Sigmoid colon (tissue), 7 donors: ENCODE results near the gene BRAP. TPM values are rescaled to one million over a fixed set of nuclear protein-coding genes. Genes with fewer than 3 reads are reported as not detected.
A peak's percentile ranks its signal among the peaks of the same experiment; 100 is the strongest.
"Not testable (repeated sequence)": the region's sequence is repeated elsewhere in the genome, so short reads cannot be mapped to it uniquely, and the experiment has no call there.

ENCODE experiments used
- DNase-seq: peaks from one replicate; pipeline ENCODE4 v3.0.0-alpha.2; 2019
- H3K27ac ChIP-seq, 4 donors: fragments of 200-600 bp; sonication (generic); one replicate each; pipeline ENCODE4 v1.5.1; 2016 to 2019; ENCODE audit warnings: mild to moderate bottlenecking in 1 of 4
- H3K27me3 ChIP-seq, 3 donors: fragments of 200-600 bp; sonication (generic); one replicate each; pipeline ENCODE4 v1.5.1; 2019; ENCODE audit warnings: mild to moderate bottlenecking in 1 of 3
- H3K36me3 ChIP-seq, 4 donors: fragments of 200-600 bp; sonication (generic); one replicate each; pipeline ENCODE4 v1.5.1; 2016 to 2019
- H3K4me1 ChIP-seq, 4 donors: fragments of 200-600 bp; sonication (generic); one replicate each; pipeline ENCODE4 v1.5.1; 2017 to 2019
- H3K4me3 ChIP-seq, 4 donors: fragments of 200-600 bp; sonication (generic); one replicate each; pipeline ENCODE4 v1.5.1; 2017 to 2019; ENCODE audit warnings: mild to moderate bottlenecking in 2 of 4, moderate library complexity in 1 of 4
- H3K9me3 ChIP-seq, 4 donors: fragments of 200-600 bp in 3 of 4; sonication (generic) in 3 of 4; one replicate each; pipeline versions ENCODE4 v1.5.1 to v1.6.1; 2013 to 2019
- EP300 ChIP-seq, 4 donors: sonication (generic); formaldehyde crosslinking; IDR thresholded peaks; one replicate each; pipeline ENCODE4 v1.6.1; 2017; ENCODE audit warnings: antibody characterized with exemption in 4 of 4
- POLR2A ChIP-seq, 2 donors: fragments of 450-650 bp; IDR thresholded peaks; one replicate each; pipeline ENCODE4 v1.6.1; 2016; ENCODE audit warnings: antibody characterized with exemption in 2 of 2, mild to moderate bottlenecking in 2 of 2, moderate library complexity in 2 of 2
- POLR2AphosphoS5 ChIP-seq, 4 donors: sonication (generic); formaldehyde crosslinking; IDR thresholded peaks; one replicate each; pipeline ENCODE4 v1.6.1; 2017; ENCODE audit warnings: antibody characterized with exemption in 4 of 4
- WGBS, 2 donors: extraction: QIAGEN DNeasy Blood & Tissue Kit; methylation state at CpG; one replicate each; pipeline ENCODE4 v1.1.7; 2013; 5-methylcytosine and 5-hydroxymethylcytosine counted together
- intact Hi-C: fragments of 100-400 bp; cut with DNase I; formaldehyde crosslinking; loops from one replicate; pipeline ENCODE4 v1.15.1; 2023
- polyA plus RNA-seq, 3 donors: library from polyadenylated mRNA; stranded (reverse); fragments of 200-250 nt; gene quantifications; one replicate each; pipeline ENCODE4 v1.2.3, GENCODE V29; 2013
- total RNA-seq, 4 donors: library from RNA; depleted of rRNA; stranded (reverse); fragments of >200 nt; gene quantifications; one replicate each; pipeline ENCODE4 v1.1.0, GENCODE V29; 2016
- TF ChIP-seq, protein P1 (sequence below), 4 experiments: fragments of 450-650 bp in 3 of 4; fragments of 200-600 bp in 1 of 4; IDR thresholded peaks; one replicate each; pipeline ENCODE4 v1.5.1; 2016 to 2019; ENCODE audit warnings: antibody characterized with exemption in 4 of 4, mild to moderate bottlenecking in 3 of 4, moderate library complexity in 2 of 4
- donor health status: healthy with polysubstance abuse.
- donor health status: Bipolar disorder and iron deficiency.
- donor health status: healthy.

BRAP gene
- total and polyA plus RNA-seq, 7 donors, result 8.4 to 29.5 (median 19.5) TPM

DNA sequence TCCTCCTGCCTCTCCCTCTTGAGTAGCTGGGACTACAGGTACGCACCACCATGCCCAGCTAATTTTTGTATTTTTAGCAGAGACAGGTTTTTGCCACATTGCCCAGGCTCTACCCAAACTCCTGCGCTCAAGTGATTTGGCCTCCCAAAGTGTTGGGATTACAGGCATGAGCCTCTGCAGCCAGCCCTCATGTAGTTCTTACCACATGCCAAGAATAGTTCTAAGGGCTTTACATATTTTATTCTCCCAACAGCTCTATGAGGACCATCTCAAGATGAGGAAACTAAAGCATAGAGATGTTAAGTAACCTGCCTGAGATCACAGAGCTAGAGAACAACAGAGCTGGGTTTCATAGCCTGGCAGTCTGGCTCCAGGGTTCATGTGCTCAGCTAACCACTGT is 43.0 kb upstream of the BRAP start:
- no peak overlapping the region for H3K4me3 ChIP-seq
- peaks cover 4 to 83% (median 13%) of the 10 kb centered on the region in 4 donors for H3K36me3 ChIP-seq
- DNase-seq, result no peak
- H3K9me3 ChIP-seq, result no peaks in the 10 kb centered on the region
- H3K27ac ChIP-seq, result no peak overlapping the region
- WGBS, 2 donors, result 96 to 100% methylated on average over 2 of the region's 2 CpGs
- TF ChIP-seq POLR2A (IDR thresholded peaks at IDR 0.05), result no peak
- no peak for TF ChIP-seq EP300 (IDR thresholded peaks at IDR 0.05)
- no peak for TF ChIP-seq POLR2AphosphoS5 (IDR thresholded peaks at IDR 0.05)
- TF ChIP-seq, protein P1, sequence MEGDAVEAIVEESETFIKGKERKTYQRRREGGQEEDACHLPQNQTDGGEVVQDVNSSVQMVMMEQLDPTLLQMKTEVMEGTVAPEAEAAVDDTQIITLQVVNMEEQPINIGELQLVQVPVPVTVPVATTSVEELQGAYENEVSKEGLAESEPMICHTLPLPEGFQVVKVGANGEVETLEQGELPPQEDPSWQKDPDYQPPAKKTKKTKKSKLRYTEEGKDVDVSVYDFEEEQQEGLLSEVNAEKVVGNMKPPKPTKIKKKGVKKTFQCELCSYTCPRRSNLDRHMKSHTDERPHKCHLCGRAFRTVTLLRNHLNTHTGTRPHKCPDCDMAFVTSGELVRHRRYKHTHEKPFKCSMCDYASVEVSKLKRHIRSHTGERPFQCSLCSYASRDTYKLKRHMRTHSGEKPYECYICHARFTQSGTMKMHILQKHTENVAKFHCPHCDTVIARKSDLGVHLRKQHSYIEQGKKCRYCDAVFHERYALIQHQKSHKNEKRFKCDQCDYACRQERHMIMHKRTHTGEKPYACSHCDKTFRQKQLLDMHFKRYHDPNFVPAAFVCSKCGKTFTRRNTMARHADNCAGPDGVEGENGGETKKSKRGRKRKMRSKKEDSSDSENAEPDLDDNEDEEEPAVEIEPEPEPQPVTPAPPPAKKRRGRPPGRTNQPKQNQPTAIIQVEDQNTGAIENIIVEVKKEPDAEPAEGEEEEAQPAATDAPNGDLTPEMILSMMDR (IDR thresholded peaks at IDR 0.05), result no peak
- intact Hi-C loops, result no loop called here
- H3K4me1 ChIP-seq, result no peaks in the 10 kb centered on the region
- H3K27me3 ChIP-seq, result no peaks in the 10 kb centered on the region

DNA sequence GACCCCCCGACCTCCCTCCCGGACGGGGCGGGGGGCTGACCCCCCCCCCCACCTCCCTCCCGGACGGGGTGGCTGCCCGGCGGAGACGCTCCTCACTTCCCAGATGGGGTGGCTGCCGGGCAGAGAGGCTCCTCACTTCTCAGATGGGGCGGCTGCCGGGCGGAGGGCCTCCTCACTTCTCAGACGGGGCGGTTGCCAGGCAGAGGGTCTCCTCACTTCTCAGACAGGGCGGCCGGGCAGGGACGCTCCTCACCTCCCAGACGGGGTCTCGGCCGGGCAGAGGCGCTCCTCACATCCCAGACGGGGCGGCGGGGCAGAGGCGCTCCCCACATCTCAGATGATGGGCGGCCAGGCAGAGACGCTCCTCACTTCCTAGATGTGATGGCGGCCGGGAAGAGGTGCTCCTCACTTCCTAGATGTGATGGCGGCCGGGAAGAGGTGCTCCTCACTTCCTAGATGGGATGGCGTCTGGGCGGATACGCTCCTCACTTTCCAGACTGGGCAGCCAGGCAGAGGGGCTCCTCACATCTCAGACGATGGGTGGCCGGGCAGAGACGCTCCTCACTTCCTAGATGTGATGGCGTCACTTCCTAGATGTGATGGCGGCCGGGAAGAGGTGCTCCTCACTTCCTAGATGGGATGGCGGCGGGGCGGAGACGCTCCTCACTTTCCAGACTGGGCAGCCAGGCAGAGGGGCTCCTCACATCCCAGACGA is 38.0 kb upstream of the BRAP start:
- H3K4me3 ChIP-seq, H3K27me3 ChIP-seq, H3K9me3 ChIP-seq, H3K27ac ChIP-seq, intact Hi-C loops, DNase-seq, H3K4me1 ChIP-seq: not testable (repeated sequence)
- WGBS, 2 donors, result 96% methylated on average over 46 of the region's 46 CpGs
- peaks cover 0 to 73% (median 16%) of the 10 kb centered on the region in 4 donors for H3K36me3 ChIP-seq

DNA sequence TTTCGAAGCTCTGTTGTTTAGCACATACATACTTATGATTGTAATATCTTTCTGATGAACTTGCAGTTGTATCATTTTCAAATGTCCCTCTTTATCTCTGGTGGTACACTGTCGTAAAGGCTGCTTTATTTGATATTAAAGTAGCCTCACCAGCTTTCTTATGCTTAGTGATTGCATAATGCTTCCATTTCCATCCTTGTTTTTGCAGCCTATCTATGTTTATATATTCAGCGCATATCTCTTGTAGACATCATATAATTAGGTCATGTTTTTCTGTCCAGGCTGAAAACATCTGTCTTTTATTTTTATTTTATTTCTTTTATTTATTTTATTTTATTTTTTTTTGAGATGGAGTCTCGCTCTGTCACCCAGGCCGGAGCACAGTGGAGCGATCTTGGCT is 34.7 kb upstream of the BRAP start:
- no peak overlapping the region for H3K27ac ChIP-seq
- no peak overlapping the region for H3K4me3 ChIP-seq
- intact Hi-C loops, result no loop called here
- H3K27me3 ChIP-seq, result no peaks in the 10 kb centered on the region
- 95 to 97% methylated on average over 6 of the region's 6 CpGs for WGBS, 2 donors
- H3K4me1 ChIP-seq, result peaks cover 0 to 5% (median 2%) of the 10 kb centered on the region in 4 donors
- no peak for DNase-seq
- TF ChIP-seq, protein P1 (IDR thresholded peaks at IDR 0.05), result no peak
- no peak for TF ChIP-seq POLR2A (IDR thresholded peaks at IDR 0.05)
- no peak for TF ChIP-seq EP300 (IDR thresholded peaks at IDR 0.05)
- TF ChIP-seq POLR2AphosphoS5 (IDR thresholded peaks at IDR 0.05), result no peak
- peaks cover 0 to 75% (median 22%) of the 10 kb centered on the region in 4 donors for H3K36me3 ChIP-seq
- no peaks in the 10 kb centered on the region for H3K9me3 ChIP-seq

DNA sequence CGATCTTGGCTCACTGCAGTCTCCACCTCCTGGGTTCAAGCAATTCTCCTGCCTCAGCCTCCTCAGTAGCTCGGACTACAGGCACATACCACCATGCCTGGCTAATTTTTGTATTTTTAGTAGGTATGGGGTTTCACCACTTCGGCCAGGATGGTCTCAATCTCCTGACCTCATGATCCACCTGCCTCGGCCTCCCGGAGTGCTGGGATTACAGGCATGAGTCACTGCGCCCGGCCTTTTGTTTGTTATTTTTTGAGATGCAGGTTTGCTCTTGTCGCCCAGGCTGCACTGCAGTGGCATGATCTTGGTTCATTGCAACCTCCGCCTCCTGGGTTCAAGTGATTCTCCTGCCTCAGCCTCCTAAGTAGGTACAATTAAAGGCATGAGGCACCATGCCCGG is 33.6 kb upstream of the BRAP start:
- H3K27me3 ChIP-seq, intact Hi-C loops, H3K27ac ChIP-seq, H3K9me3 ChIP-seq, DNase-seq, H3K4me1 ChIP-seq, H3K4me3 ChIP-seq: not testable (repeated sequence)
- 93 to 98% methylated on average over 10 of the region's 10 CpGs for WGBS, 2 donors
- H3K36me3 ChIP-seq, result peaks cover 0 to 72% (median 22%) of the 10 kb centered on the region in 4 donors

DNA sequence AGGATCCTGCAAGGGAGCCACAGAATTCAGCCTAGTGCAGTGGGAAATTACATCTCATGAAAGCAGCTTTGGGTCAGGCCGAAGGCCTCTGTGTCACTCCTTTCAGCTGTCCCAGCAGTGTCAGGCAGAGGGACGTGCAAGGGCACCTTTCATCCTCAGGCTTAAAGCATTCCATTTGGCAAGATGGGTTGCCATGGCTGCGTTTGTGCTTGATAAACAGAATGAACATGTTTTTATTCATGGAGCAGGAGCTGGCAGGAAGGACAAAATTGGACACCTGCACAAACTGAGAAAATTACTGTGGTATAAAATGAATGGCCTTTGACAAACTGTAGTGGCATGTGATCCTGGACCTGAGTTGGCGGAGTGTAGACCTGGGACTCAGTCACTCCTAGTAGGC is 29.5 kb upstream of the BRAP start:
- Histone ChIP-seq H3K4me3 (no peak overlapping the region), H3K27me3 (no peaks in the 10 kb centered on the region), H3K4me1 (peaks cover 0 to 9% (median 5%) of the 10 kb centered on the region in 4 donors), H3K36me3 (peaks cover 0 to 90% (median 39%) of the 10 kb centered on the region in 4 donors), H3K27ac (peak overlapping the region in 2 of 4 donors; percentile 48 to 57), H3K9me3 (no peaks in the 10 kb centered on the region)
- no peak for DNase-seq
- TF ChIP-seq POLR2A (IDR thresholded peaks at IDR 0.05) (no peak), EP300 (IDR thresholded peaks at IDR 0.05) (no peak), POLR2AphosphoS5 (IDR thresholded peaks at IDR 0.05) (no peak)
- TF ChIP-seq, protein P1 (IDR thresholded peaks at IDR 0.05), result no peak
- intact Hi-C loops, result no loop called here
- 29 to 75% methylated on average over 4 of the region's 4 CpGs for WGBS, 2 donors

DNA sequence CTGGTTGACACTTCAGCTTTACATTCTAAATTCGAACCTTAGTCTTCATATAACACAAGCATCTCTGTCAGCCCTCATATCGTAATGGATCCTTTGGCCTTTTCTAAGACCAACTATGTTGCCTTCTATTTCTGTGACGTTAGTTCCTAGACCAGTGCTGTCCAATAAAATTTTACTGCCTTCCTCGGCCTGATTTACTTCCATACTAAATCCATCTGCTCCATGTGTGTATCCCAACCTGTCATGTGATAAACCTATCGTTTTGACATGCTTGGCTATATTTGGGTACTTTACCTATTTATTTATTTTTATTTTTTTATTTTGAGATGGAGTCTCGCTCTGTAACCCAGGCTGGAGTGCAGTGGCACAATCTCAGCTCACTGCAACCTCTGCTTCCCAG is 20.4 kb upstream of the BRAP start:
- TF ChIP-seq, protein P1 (IDR thresholded peaks at IDR 0.05), result no peak
- TF ChIP-seq POLR2AphosphoS5 (IDR thresholded peaks at IDR 0.05), result peak in 1 of 4 donors; percentile 33
- peaks cover 0 to 84% (median 36%) of the 10 kb centered on the region in 4 donors for H3K36me3 ChIP-seq
- no peak overlapping the region for H3K27ac ChIP-seq
- H3K27me3 ChIP-seq, result no peaks in the 10 kb centered on the region
- no peaks in the 10 kb centered on the region for H3K9me3 ChIP-seq
- 59 to 77% methylated on average over 6 of the region's 6 CpGs for WGBS, 2 donors
- no peaks in the 10 kb centered on the region for H3K4me1 ChIP-seq
- intact Hi-C loops, result no loop called here
- DNase-seq, result no peak
- H3K4me3 ChIP-seq, result no peak overlapping the region
